OCI-LY7 (cell line): ENCODE measurements around the gene NINL. TPM values are rescaled to one million over a fixed set of nuclear protein-coding genes. Genes with fewer than 3 reads are reported as not detected.

Source experiments
- BruUV-seq: library from RNA; stranded (reverse); fragments of 400-500 nt; replicated peaks from 2 replicates; lab custom pipeline; 2021; lab: Mats Ljungman, UMichigan
- CTCF ChIA-PET: fragments of 300-600 bp; sonication (Branson Sonifier 250); formaldehyde crosslinking; loops from one replicate; lab custom pipeline; 2022; ENCODE audit warnings: antibody characterized with exemption; ENCODE audit not compliant: unreplicated experiment; lab: Charles Lee
- POLR2A ChIA-PET: fragments of 300-600 bp; sonication (Branson Sonifier 250); formaldehyde crosslinking; loops from one replicate; lab custom pipeline; 2022; ENCODE audit warnings: antibody characterized with exemption; lab: Charles Lee
- DNase-seq: peaks from one replicate; pipeline ENCODE4 v3.0.0-alpha.2; 2015; ENCODE audit warnings: low spot score
- H2AFZ ChIP-seq: fragments of 200-600 bp; sonication (generic), shearing (Covaris generic); 2 replicates; pipeline ENCODE4 v1.6.1; 2014; ENCODE audit warnings: mild to moderate bottlenecking, antibody characterized with exemption, low read length, moderate library complexity
- H3K27ac ChIP-seq: fragments of 200-600 bp; sonication (generic); 2 replicates; pipeline ENCODE4 v1.5.1; 2014; ENCODE audit warnings: mixed run types, low read depth, mild to moderate bottlenecking, moderate library complexity, low read length, inconsistent platforms; ENCODE audit not compliant: poor library complexity, severe bottlenecking
- H3K36me3 ChIP-seq: fragments of 200-600 bp; sonication (generic); 2 replicates; pipeline ENCODE4 v1.6.1; 2014; ENCODE audit warnings: mild to moderate bottlenecking, antibody characterized with exemption, low read length, moderate library complexity, mixed read lengths; ENCODE audit not compliant: insufficient read depth
- H3K4me1 ChIP-seq: fragments of 200-600 bp; sonication (generic); 2 replicates; pipeline ENCODE4 v1.5.1; 2014; ENCODE audit warnings: mild to moderate bottlenecking, low read length; ENCODE audit not compliant: insufficient read depth, poor library complexity, severe bottlenecking
- H3K4me2 ChIP-seq: fragments of 200-600 bp; sonication (generic); 2 replicates; pipeline ENCODE4 v1.6.1; 2014; ENCODE audit warnings: mild to moderate bottlenecking, low read length
- H3K4me3 ChIP-seq: fragments of 200-600 bp; sonication (generic); 2 replicates; pipeline ENCODE4 v1.5.1; 2014; ENCODE audit warnings: mild to moderate bottlenecking, low read depth, low read length; ENCODE audit not compliant: poor library complexity, severe bottlenecking
- H3K79me2 ChIP-seq: fragments of 200-600 bp; sonication (generic); 2 replicates; pipeline ENCODE4 v1.6.1; 2016; ENCODE audit warnings: low read depth, mild to moderate bottlenecking, low read length, moderate library complexity, mixed read lengths; ENCODE audit not compliant: insufficient read depth
- H3K9me2 ChIP-seq: fragments of 200-600 bp; sonication (generic); 2 replicates; pipeline ENCODE4 v1.6.1; 2016; ENCODE audit warnings: mild to moderate bottlenecking, low read length, mixed read lengths; ENCODE audit not compliant: insufficient read depth
- H3K9me3 ChIP-seq: fragments of 200-600 bp; sonication (generic); 2 replicates; pipeline ENCODE4 v1.6.1; 2014; ENCODE audit warnings: mild to moderate bottlenecking, mixed run types, low read length, mixed read lengths
- H4K20me1 ChIP-seq: fragments of 200-600 bp; sonication (generic); 2 replicates; pipeline ENCODE4 v1.6.1; 2014; ENCODE audit warnings: mild to moderate bottlenecking, antibody characterized with exemption, low read length, moderate library complexity, mixed read lengths; ENCODE audit not compliant: insufficient read depth
- EZH2phosphoT487 ChIP-seq: fragments of 200-600 bp; sonication (generic); IDR thresholded peaks from 2 replicates; pipeline ENCODE4 v1.6.1; 2018; ENCODE audit warnings: low read depth, borderline replicate concordance, mild to moderate bottlenecking, mixed run types, antibody characterized with exemption, low read length, moderate library complexity, mixed read lengths
- intact Hi-C: fragments of 100-400 bp; cut with micrococcal nuclease; formaldehyde crosslinking; loops from one replicate; pipeline ENCODE4 v1.10.0; 2022; ENCODE audit not compliant: unreplicated experiment
- total RNA-seq, 2 experiments: library from RNA; depleted of rRNA in 1 of 2; stranded (reverse); fragments of >200 nt in 1 of 2; shearing (Covaris generic) in 1 of 2; gene quantifications; 2 replicates each; pipeline ENCODE4 v1.2.3, GENCODE V29; 2014 to 2022
- TF ChIP-seq, protein P1 (sequence below): fragments of 200-600 bp; sonication (generic); conservative IDR thresholded peaks from 2 replicates; pipeline ENCODE4 v1.5.1; 2014; ENCODE audit warnings: mild to moderate bottlenecking, antibody characterized with exemption, low read length, moderate library complexity, mixed read lengths

NINL gene
- total RNA-seq, 2 experiments from 2014 or later, result 0.06 to 0.55 TPM

DNA sequence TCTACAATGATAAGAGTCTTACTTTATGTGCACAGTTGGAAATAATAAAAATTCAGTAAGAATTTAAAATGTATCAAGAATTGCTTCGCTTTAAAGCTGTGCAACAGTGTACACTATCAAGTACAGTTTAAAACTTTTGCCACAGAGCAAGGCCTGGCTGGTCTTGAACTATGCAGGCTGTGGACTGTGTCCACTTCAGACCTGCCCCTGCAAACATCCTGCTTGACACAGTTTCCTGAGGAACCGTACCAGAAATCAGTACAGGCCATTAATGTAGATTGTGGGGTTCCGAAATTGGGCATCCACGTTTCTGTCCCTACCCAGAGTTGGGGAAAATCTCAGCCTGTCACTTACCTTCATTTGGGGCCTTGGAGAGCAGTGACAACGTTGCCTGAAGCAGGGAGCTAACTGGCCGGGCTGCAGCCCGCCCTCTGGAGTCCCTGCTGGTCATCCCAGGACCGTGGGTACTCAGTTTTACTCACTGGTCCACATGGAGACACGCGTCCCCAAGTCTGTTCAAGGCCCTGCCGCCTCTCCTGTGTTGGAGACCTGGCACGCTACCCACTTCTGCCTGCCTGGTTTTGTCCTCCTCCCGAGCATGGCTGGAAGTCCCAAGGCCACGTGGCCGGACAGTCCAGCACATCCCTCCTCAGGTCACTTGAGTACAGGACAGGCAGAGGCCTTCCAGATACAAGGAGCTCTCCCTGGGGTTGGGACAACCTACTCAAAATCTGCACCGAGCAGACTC is 8.4 kb downstream of the NINL start:
- intact Hi-C loops, result no loop called here
- Histone ChIP-seq H3K27ac (no peak overlapping the region), H3K79me2 (no peaks in the 10 kb centered on the region), H3K4me2 (no peak overlapping the region), H3K9me3 (no peaks in the 10 kb centered on the region), H3K4me1 (no peaks in the 10 kb centered on the region), H3K9me2 (no peaks in the 10 kb centered on the region), H3K4me3 (no peak overlapping the region), H2AFZ (no peak overlapping the region), H3K36me3 (no peaks in the 10 kb centered on the region), H4K20me1 (no peaks in the 10 kb centered on the region)
- TF ChIP-seq, protein P1, sequence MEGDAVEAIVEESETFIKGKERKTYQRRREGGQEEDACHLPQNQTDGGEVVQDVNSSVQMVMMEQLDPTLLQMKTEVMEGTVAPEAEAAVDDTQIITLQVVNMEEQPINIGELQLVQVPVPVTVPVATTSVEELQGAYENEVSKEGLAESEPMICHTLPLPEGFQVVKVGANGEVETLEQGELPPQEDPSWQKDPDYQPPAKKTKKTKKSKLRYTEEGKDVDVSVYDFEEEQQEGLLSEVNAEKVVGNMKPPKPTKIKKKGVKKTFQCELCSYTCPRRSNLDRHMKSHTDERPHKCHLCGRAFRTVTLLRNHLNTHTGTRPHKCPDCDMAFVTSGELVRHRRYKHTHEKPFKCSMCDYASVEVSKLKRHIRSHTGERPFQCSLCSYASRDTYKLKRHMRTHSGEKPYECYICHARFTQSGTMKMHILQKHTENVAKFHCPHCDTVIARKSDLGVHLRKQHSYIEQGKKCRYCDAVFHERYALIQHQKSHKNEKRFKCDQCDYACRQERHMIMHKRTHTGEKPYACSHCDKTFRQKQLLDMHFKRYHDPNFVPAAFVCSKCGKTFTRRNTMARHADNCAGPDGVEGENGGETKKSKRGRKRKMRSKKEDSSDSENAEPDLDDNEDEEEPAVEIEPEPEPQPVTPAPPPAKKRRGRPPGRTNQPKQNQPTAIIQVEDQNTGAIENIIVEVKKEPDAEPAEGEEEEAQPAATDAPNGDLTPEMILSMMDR, result no peak
- no peak for TF ChIP-seq EZH2phosphoT487
- ChIA-PET POLR2A (interaction anchor here (0.7 kb wide), 1 partner anchor 329 kb away, joined by 3 read pairs; the partner anchor contains the start of gene PYGB), CTCF (no interaction called here)
- BruUV-seq, result no TSS peak
- DNase-seq, result no peak

DNA sequence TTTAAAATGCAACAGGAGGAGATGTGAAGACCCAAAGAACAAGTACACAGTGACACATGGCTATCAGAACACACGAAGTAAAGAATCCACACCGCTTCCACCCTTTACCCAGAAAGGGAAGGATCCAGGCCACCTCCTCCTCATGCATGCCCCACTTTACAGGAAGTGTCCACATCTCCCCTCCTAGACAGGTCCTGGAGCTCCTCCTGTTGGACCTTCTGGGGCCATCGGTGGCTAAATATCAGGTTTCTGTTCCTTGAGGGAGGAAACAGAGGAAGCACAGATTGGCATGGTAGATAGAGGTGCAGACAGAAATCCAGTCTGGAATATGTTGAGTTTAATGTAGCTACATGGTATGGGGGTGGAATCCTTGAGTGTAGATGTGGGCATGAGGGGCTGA is 10.9 kb downstream of the NINL start:
- ChIA-PET CTCF (no interaction called here), POLR2A (interaction anchor here (0.8 kb wide), 1 partner anchor 45 kb away, joined by 3 read pairs; no protein-coding TSS in a partner anchor)
- Histone ChIP-seq H2AFZ (no peak overlapping the region), H3K9me3 (no peaks in the 10 kb centered on the region), H4K20me1 (no peaks in the 10 kb centered on the region), H3K4me1 (no peaks in the 10 kb centered on the region), H3K4me3 (no peak overlapping the region), H3K4me2 (no peak overlapping the region), H3K27ac (no peak overlapping the region), H3K79me2 (no peaks in the 10 kb centered on the region), H3K36me3 (no peaks in the 10 kb centered on the region), H3K9me2 (no peaks in the 10 kb centered on the region)
- BruUV-seq, result no TSS peak
- intact Hi-C loops, result no loop called here
- no peak for DNase-seq
- no peak for TF ChIP-seq EZH2phosphoT487
- TF ChIP-seq, protein P1, result no peak
